Adipocyte (in vitro differentiated cells): ENCODE results near the gene RETNLB.

Experiments
- DNase-seq: peaks from one replicate; pipeline ENCODE4 v3.0.0-alpha.2; 2015; ENCODE audit warnings: low read depth
- H3K27me3 ChIP-seq: replicated peaks from 2 replicates; pipeline ENCODE4 v1.7.0; 2013; ENCODE audit warnings: mild to moderate bottlenecking, low read length, moderate library complexity; ENCODE audit not compliant: control insufficient read depth, insufficient read depth
- H3K36me3 ChIP-seq: 2 replicates; pipeline ENCODE4 v1.7.0; 2013; ENCODE audit warnings: low read length, mild to moderate bottlenecking, moderate library complexity; ENCODE audit not compliant: control insufficient read depth, insufficient read depth, severe bottlenecking
- H3K4me1 ChIP-seq: 2 replicates; pipeline ENCODE4 v1.7.0; 2013; ENCODE audit warnings: mild to moderate bottlenecking, low read length, moderate library complexity; ENCODE audit not compliant: control insufficient read depth, insufficient read depth
- H3K4me3 ChIP-seq: 2 replicates; pipeline ENCODE4 v1.7.0; 2013; ENCODE audit warnings: mild to moderate bottlenecking, low read length, moderate library complexity
- H3K9ac ChIP-seq: 2 replicates; pipeline ENCODE4 v1.7.0; 2013; ENCODE audit warnings: mild to moderate bottlenecking, low read length, moderate library complexity
- H3K9me3 ChIP-seq: 2 replicates; pipeline ENCODE4 v1.7.0; 2013; ENCODE audit warnings: mild to moderate bottlenecking, low read length, moderate library complexity; ENCODE audit not compliant: control insufficient read depth

RETNLB gene

DNA sequence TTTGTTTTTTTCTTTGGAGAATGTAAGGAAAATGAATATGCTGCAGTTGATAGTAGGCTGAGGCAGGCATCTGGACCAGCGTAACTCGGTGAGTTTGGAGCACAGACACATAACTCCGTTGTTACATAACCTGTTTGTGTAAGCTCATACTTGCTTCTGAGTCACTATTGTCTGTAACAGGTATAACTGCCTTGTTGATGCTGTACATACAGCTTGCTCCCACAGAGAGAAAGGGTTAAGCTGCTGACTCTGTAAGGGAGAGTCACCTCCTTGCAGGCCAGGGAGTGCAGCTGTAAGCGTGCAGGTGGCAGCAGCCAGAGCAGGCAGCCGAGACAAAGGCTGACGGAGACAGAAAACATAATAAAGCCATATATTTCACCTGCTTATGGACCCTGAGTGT is 20.4 kb downstream of the RETNLB start:
- Histone ChIP-seq H3K9me3 (no peaks in the 10 kb centered on the region), H3K4me1 (no peaks in the 10 kb centered on the region), H3K9ac (no peak overlapping the region), H3K27me3 (peaks cover 5% of the 10 kb centered on the region), H3K36me3 (no peaks in the 10 kb centered on the region), H3K4me3 (no peak overlapping the region)
- DNase-seq = no peak

DNA sequence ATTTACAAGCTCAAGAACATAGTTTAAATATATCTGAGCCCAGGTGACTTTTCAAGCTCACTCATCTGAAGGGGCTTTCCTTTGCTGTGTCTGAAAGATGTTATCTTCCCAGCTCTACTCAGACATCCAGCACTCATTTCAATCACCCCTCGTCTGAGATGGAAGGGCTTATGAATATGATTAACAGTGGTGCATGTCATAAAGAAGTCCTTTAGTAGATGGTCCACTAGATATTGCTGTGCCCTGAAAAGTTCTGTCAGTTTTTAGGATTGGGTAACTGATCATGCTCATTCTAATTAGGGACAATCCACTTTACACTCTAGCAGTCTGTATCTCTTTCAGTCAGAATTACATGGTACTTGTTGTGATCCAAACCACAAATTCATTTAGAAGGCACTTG is 28.3 kb downstream of the RETNLB start:
- Histone ChIP-seq H3K4me3 (no peak overlapping the region), H3K9ac (no peak overlapping the region), H3K9me3 (no peaks in the 10 kb centered on the region), H3K4me1 (no peaks in the 10 kb centered on the region), H3K27me3 (no peaks in the 10 kb centered on the region), H3K36me3 (no peaks in the 10 kb centered on the region)
- no peak for DNase-seq

DNA sequence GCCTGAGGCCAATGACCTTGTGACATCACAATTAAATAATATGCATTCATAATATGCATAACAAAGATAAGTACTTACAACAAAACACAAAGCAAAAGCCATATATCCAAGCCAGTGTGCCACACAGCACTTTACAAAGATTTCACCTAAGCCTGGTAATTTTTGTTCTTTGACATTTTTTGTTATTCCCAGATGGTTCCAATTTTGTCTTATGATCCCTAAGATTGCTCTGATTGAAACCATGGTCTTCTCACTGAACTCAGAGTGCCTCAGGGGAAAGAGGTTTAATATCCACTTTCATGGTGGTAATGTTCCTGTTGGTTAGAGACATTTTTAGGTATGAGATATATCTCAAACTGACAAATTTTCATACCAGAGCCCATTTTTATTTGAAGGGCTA is 29.1 kb downstream of the RETNLB start:
- no peaks in the 10 kb centered on the region for H3K27me3 ChIP-seq
- no peak for DNase-seq
- no peaks in the 10 kb centered on the region for H3K9me3 ChIP-seq
- no peak overlapping the region for H3K4me3 ChIP-seq
- no peaks in the 10 kb centered on the region for H3K36me3 ChIP-seq
- no peaks in the 10 kb centered on the region for H3K4me1 ChIP-seq
- H3K9ac ChIP-seq = no peak overlapping the region

DNA sequence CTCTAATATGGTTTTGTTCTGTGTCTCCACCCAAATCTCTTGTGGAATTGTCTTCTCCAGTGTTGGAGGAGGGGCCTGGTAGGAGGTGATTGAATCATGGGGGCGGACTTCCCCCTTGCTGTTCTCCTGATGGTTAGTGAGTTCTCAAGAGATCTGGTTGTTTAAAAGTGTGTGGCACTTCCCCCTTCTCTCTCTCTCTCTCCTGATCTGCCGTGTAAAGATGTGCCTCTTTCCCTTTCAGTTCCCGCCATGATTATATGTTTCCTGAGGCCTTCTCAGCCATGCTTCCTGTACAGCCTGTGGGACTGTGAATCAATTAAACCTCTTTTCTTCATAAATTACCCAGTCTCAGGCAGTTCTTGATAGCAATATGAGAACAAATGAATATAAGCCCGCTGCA is 33.1 kb downstream of the RETNLB start:
- Histone ChIP-seq H3K36me3 (no peaks in the 10 kb centered on the region), H3K9ac (no peak overlapping the region), H3K27me3 (no peaks in the 10 kb centered on the region), H3K4me3 (no peak overlapping the region), H3K4me1 (no peaks in the 10 kb centered on the region), H3K9me3 (no peaks in the 10 kb centered on the region)
- no peak for DNase-seq

DNA sequence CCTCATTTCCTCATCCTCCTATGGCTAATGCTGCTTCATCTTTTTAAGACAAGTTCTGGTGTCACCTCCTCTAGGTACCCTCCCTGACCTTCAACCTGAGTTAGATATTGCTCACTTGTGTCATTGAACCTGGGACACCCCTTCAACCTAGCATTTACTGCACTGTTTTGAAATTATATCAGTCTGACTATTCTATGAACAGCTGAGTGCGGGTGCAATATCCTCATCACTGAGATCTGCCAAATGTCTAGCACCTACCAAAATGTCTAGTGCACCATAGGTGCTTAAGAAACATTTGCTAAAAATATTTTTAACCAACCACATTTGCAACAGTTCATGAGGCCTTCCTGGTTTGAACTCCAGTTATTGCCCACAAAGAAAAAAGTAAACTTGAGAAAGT is 34.5 kb downstream of the RETNLB start:
- no peak for DNase-seq
- Histone ChIP-seq H3K9me3 (no peaks in the 10 kb centered on the region), H3K4me1 (no peaks in the 10 kb centered on the region)

GRCh38 chr3:108719178-108719806 is 37.9 kb downstream of the RETNLB start:
- no peaks in the 10 kb centered on the region for H3K9me3 ChIP-seq
- no peak overlapping the region for H3K9ac ChIP-seq
- H3K36me3 ChIP-seq = no peaks in the 10 kb centered on the region
- H3K4me1 ChIP-seq = no peaks in the 10 kb centered on the region
- DNase-seq = no peak
- H3K27me3 ChIP-seq = peaks cover 6% of the 10 kb centered on the region
- H3K4me3 ChIP-seq = no peak overlapping the region

More for the DNA sequence above, 34.5 kb downstream of the RETNLB start:
- Histone ChIP-seq H3K9ac (no peak overlapping the region), H3K27me3 (no peaks in the 10 kb centered on the region), H3K36me3 (no peaks in the 10 kb centered on the region), H3K4me3 (no peak overlapping the region)

DNA sequence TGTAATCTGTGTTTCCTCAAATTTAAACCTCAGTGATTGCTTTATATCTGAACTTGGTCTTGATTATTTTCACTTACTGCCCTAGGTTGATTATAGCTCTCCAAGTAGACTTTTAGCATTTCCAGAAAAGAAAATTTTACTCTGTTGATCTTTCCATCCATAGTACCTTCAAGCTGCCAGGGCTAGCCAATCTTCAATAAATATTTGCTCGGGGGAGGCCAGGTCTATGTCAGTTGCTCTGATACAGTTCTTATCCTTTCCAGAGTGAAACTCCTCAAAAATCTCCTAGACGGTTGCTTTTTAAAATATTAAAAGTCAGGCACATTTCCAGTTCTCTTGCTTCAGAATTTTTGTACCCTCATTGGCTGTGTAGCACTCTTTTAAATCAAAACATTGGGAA is 38.8 kb downstream of the RETNLB start:
- Histone ChIP-seq H3K4me3 (no peak overlapping the region), H3K27me3 (peaks cover 6% of the 10 kb centered on the region), H3K4me1 (no peaks in the 10 kb centered on the region), H3K9ac (no peak overlapping the region), H3K36me3 (no peaks in the 10 kb centered on the region), H3K9me3 (peaks cover 1% of the 10 kb centered on the region)
- DNase-seq = no peak

- DNase-seq = no peak
- Histone ChIP-seq H3K27me3 (peaks cover 6% of the 10 kb centered on the region), H3K9me3 (peaks cover 3% of the 10 kb centered on the region), H3K36me3 (no peaks in the 10 kb centered on the region), H3K9ac (no peak overlapping the region), H3K4me3 (no peak overlapping the region), H3K4me1 (no peaks in the 10 kb centered on the region)
Observed at GRCh38 chr3:108713816-108714215, 43.4 kb downstream of the RETNLB start.

DNA sequence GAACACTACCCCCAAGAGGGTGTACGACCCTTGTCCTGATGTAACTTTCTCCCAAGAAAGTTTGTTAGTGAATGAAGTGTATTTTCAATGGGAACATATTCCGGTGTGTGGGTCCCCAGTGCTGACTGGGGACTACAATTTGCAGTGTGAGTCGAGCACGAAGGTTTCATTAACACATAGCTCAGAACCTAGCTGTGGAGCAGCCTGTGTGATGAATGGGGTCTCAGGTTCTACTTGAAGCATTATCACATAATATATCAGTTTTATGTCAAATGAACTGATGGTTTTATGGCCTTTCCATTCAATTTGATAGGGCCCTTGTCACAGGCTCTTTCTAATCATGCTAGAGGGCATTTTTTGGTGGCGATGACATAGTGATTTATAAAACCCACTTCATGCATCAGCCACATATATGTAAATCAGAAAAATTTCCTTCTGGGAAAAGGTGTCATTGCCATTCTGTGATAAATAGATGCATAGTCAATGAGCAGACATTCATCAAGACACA is 44.1 kb downstream of the RETNLB start:
- DNase-seq = no peak
- Histone ChIP-seq H3K9ac (no peak overlapping the region), H3K9me3 (peaks cover 3% of the 10 kb centered on the region), H3K36me3 (no peaks in the 10 kb centered on the region), H3K4me1 (no peaks in the 10 kb centered on the region), H3K4me3 (no peak overlapping the region), H3K27me3 (peaks cover 6% of the 10 kb centered on the region)
